Natural killer cell (primary cell): ENCODE measurements around the gene FBXW5. TPM values are rescaled to one million over a fixed set of nuclear protein-coding genes. Genes with fewer than 3 reads are reported as not detected.
A peak's percentile ranks its signal among the peaks of the same experiment; 100 is the strongest.

ENCODE experiments used
- ATAC-seq, 3 donors: fragments of 150-1000 bp in 2 of 3; fragments of 200-7000 bp in 1 of 3; cut with Tn5 transposase; 1 replicate in 1 of 3; 2 replicates in 2 of 3; pipeline ENCODE4 v1.10.0; 2021; ENCODE audit warnings: mild to moderate bottlenecking in 2 of 3, moderate library complexity in 2 of 3
- DNase-seq, 2 donors: peaks; one replicate each; pipeline versions ENCODE4 v3.0.0 to v3.0.0-alpha.2; 2013 to 2021; ENCODE audit warnings: mixed read lengths in 1 of 2
- H3K27ac ChIP-seq: one replicate; pipeline ENCODE4 v1.5.1; 2013; ENCODE audit warnings: mild to moderate bottlenecking, low read length
- H3K27me3 ChIP-seq: one replicate; pipeline ENCODE4 v1.6.1; 2013; ENCODE audit warnings: low read length; ENCODE audit not compliant: control insufficient read depth, insufficient read depth
- H3K36me3 ChIP-seq: one replicate; pipeline ENCODE4 v1.6.1; 2013; ENCODE audit warnings: low read length; ENCODE audit not compliant: control insufficient read depth, insufficient read depth
- H3K4me1 ChIP-seq: one replicate; pipeline ENCODE4 v1.6.1; 2013; ENCODE audit warnings: low read length; ENCODE audit not compliant: control insufficient read depth, insufficient read depth
- H3K4me3 ChIP-seq: one replicate; pipeline ENCODE4 v1.5.1; 2013; ENCODE audit warnings: low read length
- H3K9me3 ChIP-seq: one replicate; pipeline ENCODE4 v1.6.1; 2013; ENCODE audit warnings: low read length; ENCODE audit not compliant: control insufficient read depth, insufficient read depth
- H3K27ac Mint-ChIP-seq, 2 donors: one replicate each; pipeline ENCODE4 v1.8.0; 2022; ENCODE audit warnings: mild to moderate bottlenecking in 2 of 2, mixed read lengths in 2 of 2, moderate library complexity in 1 of 2
- H3K27me3 Mint-ChIP-seq, 2 donors: one replicate each; pipeline ENCODE4 v1.8.0; 2022; ENCODE audit warnings: low read depth in 2 of 2, mixed read lengths in 2 of 2
- H3K36me3 Mint-ChIP-seq: one replicate; pipeline ENCODE4 v1.8.0; 2022; ENCODE audit warnings: mixed read lengths
- H3K4me1 Mint-ChIP-seq, 2 donors: one replicate each; pipeline ENCODE4 v1.8.0; 2022; ENCODE audit warnings: mixed read lengths in 2 of 2
- H3K4me3 Mint-ChIP-seq: one replicate; pipeline ENCODE4 v1.8.0; 2022; ENCODE audit warnings: mild to moderate bottlenecking, moderate library complexity, mixed read lengths
- H3K9me3 Mint-ChIP-seq, 2 donors: one replicate each; pipeline ENCODE4 v1.8.0; 2022; ENCODE audit warnings: mixed read lengths in 2 of 2
- CTCF ChIP-seq: fragments of 200-600 bp; IDR thresholded peaks from one replicate; pipeline ENCODE4 v1.8.0; 2022; ENCODE audit warnings: antibody characterized with exemption
- WGBS: methylation state at CpG from one replicate; pipeline ENCODE4 v1.1.7; 2013; ENCODE audit warnings: missing lambda C conversion rate; ENCODE audit not compliant: insufficient coverage; 5-methylcytosine and 5-hydroxymethylcytosine counted together
- intact Hi-C: fragments of 100-400 bp; cut with micrococcal nuclease; formaldehyde crosslinking; loops from one replicate; pipeline ENCODE4 v1.14.2; 2022
- total RNA-seq, 4 donors: library from RNA; stranded (reverse); fragments of 120-200 nt in 1 of 4; gene quantifications; one replicate each; pipeline versions ENCODE4 v1.2.3 to v1.2.4, GENCODE V29; 2013 to 2022

Gene FBXW5
- total RNA-seq, 3 donors from 2014 or later (not counting 1 experiment from before 2014, with no cell fraction given), result 117 to 144 (median 136) TPM

GRCh38 chr9:136985027-136985602 is 40.6 kb upstream of the FBXW5 start:
- Mint-ChIP-seq H3K27me3 (peaks cover 0 to 11% of the 10 kb centered on the region in 2 donors), H3K9me3 (no peaks in the 10 kb centered on the region), H3K36me3 (no peaks in the 10 kb centered on the region), H3K4me3 (no peak overlapping the region), H3K4me1 (peaks cover 0 to 13% of the 10 kb centered on the region in 2 donors), H3K27ac (no peak overlapping the region)
- intact Hi-C loops, result no loop called here
- no peak for TF ChIP-seq CTCF
- ATAC-seq, result peak in 2 of 3 donors; percentile 56 to 62
- peaks cover 11% of the 10 kb centered on the region for H3K27me3 ChIP-seq
- H3K27ac ChIP-seq, result no peak overlapping the region
- no peak overlapping the region for H3K4me3 ChIP-seq
- H3K9me3 ChIP-seq, result no peaks in the 10 kb centered on the region
- H3K4me1 ChIP-seq, result peaks cover 8% of the 10 kb centered on the region
- H3K36me3 ChIP-seq, result no peaks in the 10 kb centered on the region
- WGBS, result 7% methylated on average over 48 of the region's 48 CpGs
- peak in 1 of 2 donors; percentile 47 for DNase-seq

GRCh38 chr9:136984464-136985026 is 40.0 kb upstream of the FBXW5 start:
- Histone ChIP-seq H3K9me3 (no peaks in the 10 kb centered on the region), H3K4me1 (peaks cover 8% of the 10 kb centered on the region), H3K36me3 (no peaks in the 10 kb centered on the region), H3K27me3 (peaks cover 11% of the 10 kb centered on the region), H3K4me3 (no peak overlapping the region), H3K27ac (no peak overlapping the region)
- no peak overlapping the region for H3K27ac Mint-ChIP-seq
- ATAC-seq, result peak in 1 of 3 donors; percentile 15
- no peak for DNase-seq
- H3K4me1 Mint-ChIP-seq, result peaks cover 0 to 8% of the 10 kb centered on the region in 2 donors
- no peak for TF ChIP-seq CTCF
- no peaks in the 10 kb centered on the region for H3K9me3 Mint-ChIP-seq
- peaks cover 0 to 11% of the 10 kb centered on the region in 2 donors for H3K27me3 Mint-ChIP-seq
- H3K36me3 Mint-ChIP-seq, result no peaks in the 10 kb centered on the region
- 51% methylated on average over 29 of the region's 29 CpGs for WGBS
- H3K4me3 Mint-ChIP-seq, result no peak overlapping the region
- intact Hi-C loops, result no loop called here

- Histone ChIP-seq H3K36me3 (no peaks in the 10 kb centered on the region), H3K27me3 (peaks cover 11% of the 10 kb centered on the region), H3K27ac (no peak overlapping the region), H3K9me3 (no peaks in the 10 kb centered on the region), H3K4me3 (no peak overlapping the region), H3K4me1 (peaks cover 10% of the 10 kb centered on the region)
- no peaks in the 10 kb centered on the region for H3K9me3 Mint-ChIP-seq
- H3K36me3 Mint-ChIP-seq, result no peaks in the 10 kb centered on the region
- peak overlapping the region in 1 of 2 donors; percentile 2 for H3K27ac Mint-ChIP-seq
- H3K4me3 Mint-ChIP-seq, result no peak overlapping the region
- DNase-seq (no peak), ATAC-seq (no peak)
- no peak for TF ChIP-seq CTCF
- intact Hi-C loops, result no loop called here
- peaks cover 0 to 11% of the 10 kb centered on the region in 2 donors for H3K27me3 Mint-ChIP-seq
- WGBS, result 82% methylated on average over 10 of the region's 11 CpGs
- H3K4me1 Mint-ChIP-seq, result peaks cover 0 to 7% of the 10 kb centered on the region in 2 donors
Measured at GRCh38 chr9:136983656-136984314, 39.2 kb upstream of the FBXW5 start.
